Mesenchymal stem cell (in vitro differentiated cells and primary cell): ENCODE data around the gene RAB1A.
A peak's percentile ranks its signal among the peaks of the same experiment; 100 is the strongest.
"Not testable (repeated sequence)": the region's sequence is repeated elsewhere in the genome, so short reads cannot be mapped to it uniquely, and the experiment has no call there.

Experiments used
- DNase-seq: peaks from one replicate; pipeline ENCODE4 v3.0.0-alpha.2; 2013
- H2AFZ ChIP-seq: one replicate; pipeline ENCODE4 v1.6.1; 2013; ENCODE audit warnings: low read depth, mild to moderate bottlenecking, control low read depth, inconsistent platforms, low read length, moderate library complexity
- H2AK5ac ChIP-seq: 2 replicates; pipeline ENCODE4 v1.6.1; 2013; ENCODE audit warnings: low read length, moderate library complexity, mild to moderate bottlenecking, inconsistent platforms; ENCODE audit not compliant: severe bottlenecking
- H2BK120ac ChIP-seq: one replicate; pipeline ENCODE4 v1.6.1; 2013; ENCODE audit warnings: low read depth, mild to moderate bottlenecking, inconsistent platforms, low read length, moderate library complexity
- H2BK12ac ChIP-seq, 2 experiments: one replicate each; pipeline ENCODE4 v1.6.1; 2013; ENCODE audit warnings: inconsistent platforms in 2 of 2, low read length in 2 of 2, mild to moderate bottlenecking in 2 of 2, moderate library complexity in 2 of 2, control low read depth in 1 of 2
- H2BK15ac ChIP-seq: one replicate; pipeline ENCODE4 v1.6.1; 2013; ENCODE audit warnings: mild to moderate bottlenecking, low read depth, inconsistent platforms; ENCODE audit not compliant: poor library complexity, severe bottlenecking
- H2BK5ac ChIP-seq: 2 replicates; pipeline ENCODE4 v1.6.1; 2013; ENCODE audit warnings: low read depth, mild to moderate bottlenecking, low read length, control low read depth, inconsistent platforms; ENCODE audit not compliant: poor library complexity, severe bottlenecking
- H3K14ac ChIP-seq, 2 experiments: one replicate each; pipeline ENCODE4 v1.6.1; 2013; ENCODE audit warnings: inconsistent platforms in 2 of 2, low read length in 2 of 2, control low read depth in 1 of 2, mild to moderate bottlenecking in 1 of 2, moderate library complexity in 1 of 2
- H3K18ac ChIP-seq, 2 experiments: one replicate each; pipeline ENCODE4 v1.6.1; 2013; ENCODE audit warnings: inconsistent platforms in 2 of 2, low read length in 2 of 2, control low read depth in 1 of 2, low read depth in 1 of 2, mild to moderate bottlenecking in 1 of 2
- H3K23ac ChIP-seq, 2 experiments: one replicate each; pipeline ENCODE4 v1.6.1; 2013; ENCODE audit warnings: inconsistent platforms in 2 of 2, low read length in 2 of 2, mild to moderate bottlenecking in 2 of 2, moderate library complexity in 2 of 2, control low read depth in 1 of 2
- H3K27ac ChIP-seq: 2 replicates; pipeline ENCODE4 v1.5.1; 2013; ENCODE audit warnings: mild to moderate bottlenecking, moderate library complexity, low read length, control low read depth, inconsistent platforms; ENCODE audit not compliant: poor library complexity, severe bottlenecking
- H3K27me3 ChIP-seq, 2 experiments: 2 replicates each; pipeline versions ENCODE4 v1.6.1 to v1.7.0; 2013; ENCODE audit warnings: low read length in 2 of 2, mild to moderate bottlenecking in 2 of 2, moderate library complexity in 2 of 2, control low read depth in 1 of 2, inconsistent platforms in 1 of 2; ENCODE audit not compliant: control insufficient read depth in 1 of 2, insufficient read depth in 1 of 2
- H3K36me3 ChIP-seq, 2 experiments: 2 replicates each; pipeline versions ENCODE4 v1.6.1 to v1.7.0; 2013; ENCODE audit warnings: low read length in 2 of 2, control low read depth in 1 of 2, inconsistent platforms in 1 of 2, low read depth in 1 of 2, mild to moderate bottlenecking in 1 of 2; ENCODE audit not compliant: insufficient read depth in 2 of 2, control insufficient read depth in 1 of 2
- H3K4ac ChIP-seq, 2 experiments: one replicate each; pipeline ENCODE4 v1.6.1; 2013; ENCODE audit warnings: inconsistent platforms in 2 of 2, low read length in 2 of 2, mild to moderate bottlenecking in 2 of 2, moderate library complexity in 2 of 2, control low read depth in 1 of 2, low read depth in 1 of 2
- H3K4me1 ChIP-seq: 2 replicates; pipeline ENCODE4 v1.6.1; 2013; ENCODE audit warnings: low read depth, low read length, control low read depth; ENCODE audit not compliant: control insufficient read depth, insufficient read depth
- H3K4me2 ChIP-seq: 2 replicates; pipeline ENCODE4 v1.6.1; 2013; ENCODE audit warnings: low read length, mild to moderate bottlenecking, inconsistent platforms; ENCODE audit not compliant: poor library complexity, severe bottlenecking
- H3K4me3 ChIP-seq, 2 experiments: 2 replicates each; pipeline versions ENCODE4 v1.5.1 to v1.7.0; 2013; ENCODE audit warnings: low read length in 2 of 2, mild to moderate bottlenecking in 2 of 2, control low read depth in 1 of 2, low read depth in 1 of 2; ENCODE audit not compliant: insufficient read depth in 1 of 2
- H3K79me1 ChIP-seq: replicated peaks from 2 replicates; pipeline ENCODE4 v1.6.1; 2013; ENCODE audit warnings: mild to moderate bottlenecking, control low read depth, low read length, inconsistent platforms; ENCODE audit not compliant: poor library complexity, severe bottlenecking
- H3K9ac ChIP-seq: 2 replicates; pipeline ENCODE4 v1.7.0; 2013; ENCODE audit warnings: mild to moderate bottlenecking, low read length, moderate library complexity
- H3K9me3 ChIP-seq: 2 replicates; pipeline ENCODE4 v1.7.0; 2013; ENCODE audit warnings: mild to moderate bottlenecking, low read length; ENCODE audit not compliant: control insufficient read depth
- H4K8ac ChIP-seq: one replicate; pipeline ENCODE4 v1.6.1; 2013; ENCODE audit warnings: inconsistent platforms, mild to moderate bottlenecking, low read length, moderate library complexity
- H4K91ac ChIP-seq: one replicate; pipeline ENCODE4 v1.6.1; 2013; ENCODE audit warnings: mild to moderate bottlenecking, low read length, inconsistent platforms
- WGBS: methylation state at CpG from one replicate; pipeline ENCODE4 v1.1.7; 2013; ENCODE audit warnings: mixed read lengths; 5-methylcytosine and 5-hydroxymethylcytosine counted together

The RAB1A gene

DNA sequence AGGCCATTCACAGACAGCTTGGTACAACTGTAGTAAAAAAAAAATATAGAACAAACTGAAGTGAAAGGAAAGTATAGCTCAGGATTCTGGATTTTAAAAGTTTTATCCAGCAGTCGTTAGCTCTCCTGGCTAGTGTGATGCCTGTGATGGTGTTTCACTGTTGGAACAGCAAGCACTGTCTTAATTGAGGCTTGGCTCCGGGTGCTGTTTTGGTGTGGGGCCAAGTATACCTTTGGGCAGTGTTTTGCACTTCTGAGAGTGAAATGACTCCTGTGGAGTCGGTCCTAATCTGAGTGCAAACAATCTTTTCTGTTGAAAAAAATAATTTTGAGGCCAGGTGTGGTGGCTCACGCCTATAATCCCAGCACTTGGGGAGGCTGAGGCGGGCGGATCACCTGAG, 28.7 kb upstream of the RAB1A start:
- H2AFZ ChIP-seq, result no peak overlapping the region
- no peak overlapping the region for H4K8ac ChIP-seq
- H3K27me3 ChIP-seq, result no peaks in the 10 kb centered on the region
- no peak overlapping the region for H3K27ac ChIP-seq
- H3K18ac ChIP-seq, result no peak overlapping the region
- H2AK5ac ChIP-seq, result no peak overlapping the region
- H3K4ac ChIP-seq, result no peak overlapping the region
- 95% methylated on average over 6 of the region's 6 CpGs for WGBS
- H2BK5ac ChIP-seq, result no peak overlapping the region
- no peak overlapping the region for H4K91ac ChIP-seq
- H3K36me3 ChIP-seq, result no peaks in the 10 kb centered on the region
- H3K4me3 ChIP-seq, result no peak overlapping the region
- no peak for DNase-seq
- H2BK120ac ChIP-seq, result no peak overlapping the region
- no peak overlapping the region for H2BK15ac ChIP-seq
- no peak overlapping the region for H3K9ac ChIP-seq
- peaks cover 2% of the 10 kb centered on the region for H3K4me1 ChIP-seq
- H3K4me2 ChIP-seq, result no peak overlapping the region
- H2BK12ac ChIP-seq, result no peak overlapping the region
- no peaks in the 10 kb centered on the region for H3K9me3 ChIP-seq
- H3K79me1 ChIP-seq, result no peaks in the 10 kb centered on the region
- H3K23ac ChIP-seq, result no peak overlapping the region
- no peak overlapping the region for H3K14ac ChIP-seq

DNA sequence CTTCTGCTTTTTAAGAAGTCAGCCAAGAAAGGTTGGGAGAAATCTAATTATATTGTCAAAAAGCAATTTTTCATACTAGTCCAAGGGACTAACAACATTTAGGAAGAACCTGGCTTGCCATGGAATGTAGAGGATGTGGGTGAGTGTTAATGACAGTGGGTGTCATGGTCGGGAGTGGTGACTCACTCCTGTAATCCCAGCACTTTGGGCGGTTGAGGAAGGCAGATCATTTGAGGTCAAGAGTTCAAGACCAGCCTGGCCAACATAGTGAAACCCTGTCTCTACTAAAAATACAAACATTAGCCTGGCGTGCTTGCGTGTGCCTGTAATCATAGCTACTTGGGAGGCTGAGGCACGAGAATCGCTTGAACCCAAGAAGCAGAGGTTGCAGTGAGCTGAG, 27.9 kb upstream of the RAB1A start:
- not testable (repeated sequence) for H3K4me2 ChIP-seq, H3K23ac ChIP-seq, H3K4ac ChIP-seq

DNA sequence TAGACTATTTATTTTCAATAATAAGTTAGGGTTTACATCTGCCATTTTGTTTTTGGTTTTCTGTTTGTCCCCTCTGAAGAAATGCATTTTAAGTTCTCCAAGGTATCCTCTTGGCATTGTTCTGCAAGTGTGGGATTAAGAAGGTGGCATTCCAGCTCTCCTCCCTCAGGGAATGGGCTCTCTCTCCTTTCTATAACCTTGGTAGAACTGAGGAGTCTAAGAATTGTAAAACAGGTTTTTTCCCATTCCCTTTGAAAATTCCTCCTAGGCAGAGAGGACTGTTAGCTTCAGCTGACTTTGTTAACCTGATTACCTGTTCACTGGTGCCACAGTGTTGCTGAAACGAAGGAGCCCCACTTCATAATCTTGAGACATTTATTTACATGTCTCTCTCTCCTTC, 26.1 kb upstream of the RAB1A start:
- no peak overlapping the region for H3K4ac ChIP-seq
- H3K9ac ChIP-seq, result no peak overlapping the region
- DNase-seq, result no peak
- H2AFZ ChIP-seq, result no peak overlapping the region
- no peak overlapping the region for H4K8ac ChIP-seq
- H2BK120ac ChIP-seq, result no peak overlapping the region
- no peak overlapping the region for H3K4me3 ChIP-seq
- no peak overlapping the region for H3K27ac ChIP-seq
- H2AK5ac ChIP-seq, result no peak overlapping the region
- H3K18ac ChIP-seq, result no peak overlapping the region
- WGBS, result 43% methylated on average over 1 of the region's 1 CpG
- no peak overlapping the region for H3K14ac ChIP-seq
- H3K27me3 ChIP-seq, result no peaks in the 10 kb centered on the region
- no peaks in the 10 kb centered on the region for H3K36me3 ChIP-seq
- H3K4me2 ChIP-seq, result no peak overlapping the region
- H2BK12ac ChIP-seq, result no peak overlapping the region
- H2BK15ac ChIP-seq, result no peak overlapping the region
- H3K4me1 ChIP-seq, result peaks cover 2% of the 10 kb centered on the region
- H4K91ac ChIP-seq, result no peak overlapping the region
- no peak overlapping the region for H3K23ac ChIP-seq
- no peak overlapping the region for H2BK5ac ChIP-seq
- H3K79me1 ChIP-seq, result no peaks in the 10 kb centered on the region
- H3K9me3 ChIP-seq, result no peaks in the 10 kb centered on the region

More for the DNA sequence above, 27.9 kb upstream of the RAB1A start:
- H3K79me1 ChIP-seq, H3K27me3 ChIP-seq, H3K9ac ChIP-seq, H2BK15ac ChIP-seq, H3K4me1 ChIP-seq, H3K14ac ChIP-seq, H4K91ac ChIP-seq, H2AFZ ChIP-seq, H3K27ac ChIP-seq, H3K36me3 ChIP-seq, H3K18ac ChIP-seq, H4K8ac ChIP-seq, H3K9me3 ChIP-seq, H2BK12ac ChIP-seq, H2BK5ac ChIP-seq, H3K4me3 ChIP-seq, H2BK120ac ChIP-seq, H2AK5ac ChIP-seq: not testable (repeated sequence)
- WGBS, result 53% methylated on average over 6 of the region's 6 CpGs
- peak; percentile 13 for DNase-seq

DNA sequence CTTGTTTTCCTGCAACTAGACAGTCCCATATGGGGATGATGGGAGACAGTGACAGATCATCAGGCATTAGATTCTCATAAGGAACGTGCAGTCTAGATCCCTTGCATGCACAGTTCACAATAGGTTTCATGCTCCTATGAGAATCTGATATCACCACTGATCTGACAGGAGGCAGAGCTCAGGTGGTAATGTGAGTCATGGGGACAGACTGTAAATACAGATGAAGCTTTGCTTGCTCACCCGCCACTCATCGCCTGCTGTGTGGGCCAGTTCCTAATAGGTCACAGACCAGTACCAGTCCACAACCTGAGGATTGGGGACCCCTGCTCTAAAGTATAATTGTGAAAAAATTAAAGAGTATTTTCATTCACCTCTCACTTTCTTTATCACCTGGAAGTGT, 23.6 kb upstream of the RAB1A start:
- no peak overlapping the region for H4K91ac ChIP-seq
- no peak overlapping the region for H2BK120ac ChIP-seq
- no peak overlapping the region for H2BK15ac ChIP-seq
- 100% methylated on average over 1 of the region's 3 CpGs for whole genome bisulfite sequencing
- no peak overlapping the region for H3K18ac ChIP-seq
- H2BK12ac ChIP-seq, result no peak overlapping the region
- no peak overlapping the region for H3K9ac ChIP-seq
- H3K27ac ChIP-seq, result no peak overlapping the region
- DNase-seq, result no peak
- no peak overlapping the region for H3K14ac ChIP-seq
- H2AFZ ChIP-seq, result no peak overlapping the region
- no peak overlapping the region for H3K4me2 ChIP-seq
- H3K4me1 ChIP-seq, result peaks cover 2% of the 10 kb centered on the region
- H3K27me3 ChIP-seq, result no peaks in the 10 kb centered on the region
- H3K23ac ChIP-seq, result no peak overlapping the region
- H4K8ac ChIP-seq, result no peak overlapping the region
- no peaks in the 10 kb centered on the region for H3K79me1 ChIP-seq
- H3K4ac ChIP-seq, result no peak overlapping the region
- H3K36me3 ChIP-seq, result no peaks in the 10 kb centered on the region
- H2AK5ac ChIP-seq, result no peak overlapping the region
- no peak overlapping the region for H3K4me3 ChIP-seq
- no peaks in the 10 kb centered on the region for H3K9me3 ChIP-seq
- H2BK5ac ChIP-seq, result no peak overlapping the region
